SK-N-SH treated with all-trans-retinoic acid at 6 μM for 48 hours (cell line): ENCODE data around the gene LCN1.

Experiments
- ATAC-seq: fragments of 200-7000 bp; cut with Tn5 transposase; 3 replicates; pipeline ENCODE4 v1.9.1; 2020; ENCODE audit warnings: mild to moderate bottlenecking, moderate library complexity
- ARNTL ChIP-seq: fragments of 450-650 bp; formaldehyde crosslinking; IDR thresholded peaks from 2 replicates; pipeline ENCODE4 v1.5.0; 2020; ENCODE audit warnings: low read depth, mild to moderate bottlenecking, moderate library complexity, borderline replicate concordance
- BACH2 ChIP-seq: fragments of 250-450 bp; sonication (Bioruptor Pico); IDR thresholded peaks from 2 replicates; pipeline ENCODE4 v1.9.0; 2021; ENCODE audit warnings: mild to moderate bottlenecking, borderline replicate concordance
- CREB5 ChIP-seq: fragments of 250-450 bp; sonication (Bioruptor Pico); IDR thresholded peaks from 2 replicates; pipeline ENCODE4 v1.5.1; 2020; ENCODE audit warnings: low read depth, mild to moderate bottlenecking, moderate library complexity
- CSDC2 ChIP-seq: fragments of 250-450 bp; sonication (Bioruptor Pico); IDR thresholded peaks from 2 replicates; pipeline ENCODE4 v1.5.0; 2020; ENCODE audit warnings: mild to moderate bottlenecking, moderate library complexity
- CSRNP3 ChIP-seq: fragments of 250-450 bp; sonication (Bioruptor Pico); IDR thresholded peaks from 2 replicates; pipeline ENCODE4 v1.5.1; 2021; ENCODE audit warnings: mild to moderate bottlenecking, moderate library complexity
- ESRRG ChIP-seq: fragments of 250-450 bp; sonication (Bioruptor Pico); IDR thresholded peaks from 2 replicates; pipeline ENCODE4 v1.6.1; 2021; ENCODE audit warnings: mild to moderate bottlenecking
- GLIS3 ChIP-seq: fragments of 250-450 bp; sonication (Bioruptor Pico); IDR thresholded peaks from 2 replicates; pipeline ENCODE4 v1.5.0; 2020; ENCODE audit warnings: mild to moderate bottlenecking, moderate library complexity
- PATZ1 ChIP-seq: fragments of 250-450 bp; sonication (Bioruptor Pico); IDR thresholded peaks from 2 replicates; pipeline ENCODE4 v1.8.0; 2020; ENCODE audit warnings: mild to moderate bottlenecking, moderate library complexity, borderline replicate concordance
- POU6F1 ChIP-seq: fragments of 250-450 bp; sonication (Bioruptor Pico); IDR thresholded peaks from 2 replicates; pipeline ENCODE4 v1.8.0; 2021; ENCODE audit warnings: low read depth, mild to moderate bottlenecking, moderate library complexity, borderline replicate concordance
- PPARA ChIP-seq: fragments of 250-450 bp; sonication (Bioruptor Pico); IDR thresholded peaks from 2 replicates; pipeline ENCODE4 v1.5.0; 2020; ENCODE audit warnings: mild to moderate bottlenecking, borderline replicate concordance
- RARB ChIP-seq: fragments of 250-450 bp; sonication (Bioruptor Pico); IDR thresholded peaks from 2 replicates; pipeline ENCODE4 v1.8.0; 2021; ENCODE audit warnings: mild to moderate bottlenecking, moderate library complexity
- SNAI2 ChIP-seq: fragments of 250-450 bp; sonication (Bioruptor Pico); IDR thresholded peaks from 2 replicates; pipeline ENCODE4 v1.5.0; 2020; ENCODE audit warnings: mild to moderate bottlenecking, moderate library complexity
- TCF4 ChIP-seq: fragments of 250-450 bp; sonication (Bioruptor Pico); IDR thresholded peaks from 2 replicates; pipeline ENCODE4 v1.8.0; 2021; ENCODE audit warnings: mild to moderate bottlenecking, moderate library complexity, borderline replicate concordance
- TOX ChIP-seq: fragments of 250-450 bp; sonication (Bioruptor Pico); IDR thresholded peaks from 2 replicates; pipeline ENCODE4 v1.8.0; 2021; ENCODE audit warnings: mild to moderate bottlenecking, moderate library complexity, borderline replicate concordance
- TSHZ2 ChIP-seq: fragments of 250-450 bp; sonication (Bioruptor Pico); IDR thresholded peaks from 2 replicates; pipeline ENCODE4 v1.5.0; 2020; ENCODE audit warnings: mild to moderate bottlenecking, moderate library complexity
- ZC3H10 ChIP-seq: fragments of 250-450 bp; sonication (Bioruptor Pico); IDR thresholded peaks from 2 replicates; pipeline ENCODE4 v1.5.1; 2021; ENCODE audit warnings: mild to moderate bottlenecking, moderate library complexity
- ZFP3 ChIP-seq: fragments of 250-450 bp; sonication (Bioruptor Pico); IDR thresholded peaks from 2 replicates; pipeline ENCODE4 v1.5.0; 2020; ENCODE audit warnings: mild to moderate bottlenecking, moderate library complexity
- ZFP30 ChIP-seq: fragments of 450-650 bp; formaldehyde crosslinking; IDR thresholded peaks from 2 replicates; pipeline ENCODE4 v1.5.0; 2022; ENCODE audit warnings: mild to moderate bottlenecking, moderate library complexity
- ZNF565 ChIP-seq: fragments of 450-650 bp; formaldehyde crosslinking; conservative IDR thresholded peaks from 2 replicates; pipeline ENCODE4 v1.5.0; 2020; ENCODE audit warnings: low read depth, mild to moderate bottlenecking, moderate library complexity
- ZNF70 ChIP-seq: fragments of 450-650 bp; formaldehyde crosslinking; IDR thresholded peaks from 2 replicates; pipeline ENCODE4 v1.5.0; 2020; ENCODE audit warnings: mild to moderate bottlenecking, moderate library complexity
- ZNF8 ChIP-seq: fragments of 450-650 bp; formaldehyde crosslinking; IDR thresholded peaks from 2 replicates; pipeline ENCODE4 v1.5.0; 2020; ENCODE audit warnings: mild to moderate bottlenecking, moderate library complexity

Gene LCN1

GRCh38 chr9:135498381-135499126 lies 22.7 kb upstream of the LCN1 start (continued):
- TF ChIP-seq TSHZ2 (CRISPR knock-in tag), result no peak
- no peak for TF ChIP-seq PPARA
- no peak for TF ChIP-seq ESRRG (CRISPR knock-in tag)
- TF ChIP-seq TOX (CRISPR knock-in tag), result no peak
- no peak for TF ChIP-seq ARNTL

GRCh38 chr9:135499326-135500070 lies 21.7 kb upstream of the LCN1 start:
- TF ChIP-seq TOX (CRISPR knock-in tag) (no peak), ZNF70 (CRISPR knock-in tag) (no peak), PPARA (no peak), ZNF8 (CRISPR knock-in tag) (no peak), SNAI2 (CRISPR knock-in tag) (peak; percentile 9; the same call in 1 of the 2 replicates), ZFP3 (CRISPR knock-in tag) (0 out of 2 replicates have a peak, but pooled peaks have one; percentile 20)
- peak; percentile 80 for ATAC-seq

GRCh38 chr9:135500071-135500524 lies 21.1 kb upstream of the LCN1 start:
- 0 out of 2 replicates have a peak, but pooled peaks have one; percentile 1 for TF ChIP-seq SNAI2 (CRISPR knock-in tag)
- TF ChIP-seq ZC3H10 (CRISPR knock-in tag), result no peak
- peak; percentile 27 for ATAC-seq

GRCh38 chr9:135500525-135501260 lies 20.5 kb upstream of the LCN1 start, which contains the start of gene MRPS2:
MRPS2 (plus strand) TSS chr9:135500682; CDS start chr9:135500711, 29 bp downstream.
- peak; percentile 95 for ATAC-seq
- TF ChIP-seq ZFP3 (CRISPR knock-in tag) (no peak), ZFP30 (CRISPR knock-in tag) (no peak), TOX (CRISPR knock-in tag) (no peak), TSHZ2 (CRISPR knock-in tag) (no peak), CSRNP3 (no peak), ZNF565 (CRISPR knock-in tag) (no peak), TCF4 (CRISPR knock-in tag) (no peak), GLIS3 (CRISPR knock-in tag) (no peak), ZC3H10 (CRISPR knock-in tag) (no peak), CREB5 (CRISPR knock-in tag) (no peak), PATZ1 (no peak), ESRRG (CRISPR knock-in tag) (no peak), POU6F1 (no peak), RARB (CRISPR knock-in tag) (no peak), BACH2 (CRISPR knock-in tag) (no peak), PPARA (no peak), CSDC2 (no peak)
